ENCODE measurements around the gene AKAP10. TPM values are rescaled to one million over a fixed set of nuclear protein-coding genes. Genes with fewer than 3 reads are reported as not detected.

Gene AKAP10
- total and polyA plus RNA-seq, 2 of the 8 experiments (the other 6 are each of a cell fraction or from before 2014, with no cell fraction given) = 13.3 to 27.0 TPM

GRCh38 chr17:19904412-19904811 lies 73.2 kb downstream of the AKAP10 start:
- ChIA-PET POLR2A (ENCODE audit: partially characterized antibody) (no interaction called here), CTCF (ENCODE audit: partially characterized antibody) (no interaction called here)
- Histone ChIP-seq H3K79me1 (ENCODE audit: low read depth, low read length) (no peaks in the 10 kb centered on the region), H2BK120ac (replicated peaks; ENCODE audit: low read depth, low read length) (no peak overlapping the region), H4K8ac (ENCODE audit: extremely low read depth, insufficient read depth, low read length) (no peak overlapping the region), H3K27me3 (replicated peaks in 1 of 4; ENCODE audit: control insufficient read depth in 3 of 4, extremely low read depth in 1 of 4, insufficient read depth in 3 of 4, low read length in 3 of 4) (no peaks in the 10 kb centered on the region), H2AFZ (ENCODE audit: low read length) (no peak overlapping the region), H3K9me3 (ENCODE audit: insufficient read depth in 2 of 2, low read depth in 1 of 2, low read length in 1 of 2) (no peaks in the 10 kb centered on the region), H3K23ac (ENCODE audit: insufficient read length) (no peak overlapping the region), H2BK5ac (ENCODE audit: low read depth, low read length) (no peak overlapping the region), H3K23me2 (ENCODE audit: low read depth, low read length) (no peaks in the 10 kb centered on the region), H2BK20ac (ENCODE audit: low read length) (no peak overlapping the region), H3K4me3 (ENCODE audit: extremely low read depth in 1 of 4, insufficient read depth in 2 of 4, low read depth in 3 of 4, low read length in 4 of 4) (no peak overlapping the region), H4K5ac (ENCODE audit: insufficient read length, low read depth, low read length) (no peak overlapping the region), H3K14ac (ENCODE audit: insufficient read length) (no peak overlapping the region), H3K4me1 (replicated peaks in 1 of 4; ENCODE audit: control insufficient read depth in 3 of 4, insufficient read depth in 4 of 4, low read length in 3 of 4) (no peaks in the 10 kb centered on the region), H2BK15ac (ENCODE audit: low read length) (no peak overlapping the region), H3K36me3 (ENCODE audit: control insufficient read depth in 2 of 4, insufficient read depth in 4 of 4, low read length in 3 of 4) (peaks cover 8 to 51% (median 38%) of the 10 kb centered on the region in 4 experiments), H4K20me1 (replicated peaks in 1 of 2; ENCODE audit: control insufficient read depth in 1 of 2, insufficient read depth in 2 of 2, low read length in 2 of 2) (peaks cover 0 to 1% of the 10 kb centered on the region in 2 experiments), H2AK5ac (ENCODE audit: low read depth, low read length) (no peak overlapping the region), H4K91ac (replicated peaks; ENCODE audit: insufficient read length, low read length) (no peak overlapping the region), H3K27ac (ENCODE audit: low read depth, low read length) (no peak overlapping the region), H3K18ac (ENCODE audit: extremely low read depth, low read length) (no peak overlapping the region), H3K4me2 (ENCODE audit: insufficient read depth in 1 of 2, low read depth in 2 of 2, low read length in 2 of 2) (no peak overlapping the region), H2BK12ac (ENCODE audit: low read depth, low read length) (no peak overlapping the region), H3K9ac (replicated peaks in 1 of 4; ENCODE audit: extremely low read depth in 1 of 4, low read depth in 3 of 4, low read length in 3 of 4) (no peak overlapping the region), H3K4ac (replicated peaks; ENCODE audit: insufficient read length, low read depth, low read length) (no peak overlapping the region), H3K79me2 (ENCODE audit: control insufficient read depth in 1 of 2, insufficient read depth in 2 of 2, low read length in 2 of 2) (no peaks in the 10 kb centered on the region), H3K56ac (replicated peaks; ENCODE audit: insufficient read length, low read depth, low read length) (no peak overlapping the region)
- TF ChIP-seq RBBP5 (IDR thresholded peaks at IDR 0.05; ENCODE audit: borderline replicate concordance, low read depth, low read length) (no peak), BACH1 (IDR thresholded peaks at IDR 0.05; ENCODE audit: low read length) (no peak), BRCA1 (IDR thresholded peaks at IDR 0.05; ENCODE audit: low read depth, low read length) (no peak), KDM4A (IDR thresholded peaks at IDR 0.05; ENCODE audit: low read depth, low read length, severe bottlenecking) (no peak)
- DNase-seq (ENCODE audit: low read depth in 1 of 2, low spot score in 2 of 2) (no peak), FAIRE-seq (no peak)

Measured in H1 (cell line).